NCI-H1930 (cell line): ENCODE measurements around the gene PLXNA2.

Experiments
- DNase-seq, 2 experiments: peaks; one replicate each; lab custom pipeline; 2025; lab: John Stamatoyannopoulos, UW

PLXNA2 gene

DNA sequence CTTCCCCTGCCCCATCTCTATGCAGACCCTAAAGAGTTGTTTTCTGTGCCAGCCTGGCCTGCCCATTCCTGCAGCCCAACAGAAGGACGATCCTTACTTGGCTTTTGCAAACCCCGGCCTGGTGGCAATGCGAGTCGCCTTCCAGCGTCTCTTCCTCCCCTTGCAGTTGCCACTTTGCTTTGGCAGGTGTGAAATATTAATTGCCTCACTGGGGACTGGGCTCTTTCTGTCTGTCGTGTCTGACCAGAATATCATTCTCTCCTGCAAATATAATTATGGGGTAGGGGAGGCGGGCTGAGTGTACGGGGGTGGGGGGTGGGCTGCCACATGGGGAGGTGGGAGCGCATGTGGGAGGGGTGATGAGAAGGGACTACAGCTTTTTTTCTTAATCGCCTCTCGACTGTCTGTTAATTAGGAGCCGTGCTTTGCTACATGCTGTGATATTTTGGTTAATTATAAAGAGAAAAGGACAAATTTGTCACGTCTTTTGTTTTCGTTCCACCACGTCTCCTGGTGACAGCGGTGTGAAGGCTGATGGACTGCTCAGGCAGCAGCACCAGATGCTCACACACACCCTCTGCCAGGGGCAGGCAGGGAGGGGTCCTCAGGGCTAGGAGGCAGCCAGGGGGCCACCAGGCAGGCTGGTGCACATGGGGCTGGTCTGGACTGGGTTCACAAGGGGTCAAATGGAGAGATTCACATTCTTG is 253.2 kb downstream of the PLXNA2 start:
- no peak for DNase-seq

DNA sequence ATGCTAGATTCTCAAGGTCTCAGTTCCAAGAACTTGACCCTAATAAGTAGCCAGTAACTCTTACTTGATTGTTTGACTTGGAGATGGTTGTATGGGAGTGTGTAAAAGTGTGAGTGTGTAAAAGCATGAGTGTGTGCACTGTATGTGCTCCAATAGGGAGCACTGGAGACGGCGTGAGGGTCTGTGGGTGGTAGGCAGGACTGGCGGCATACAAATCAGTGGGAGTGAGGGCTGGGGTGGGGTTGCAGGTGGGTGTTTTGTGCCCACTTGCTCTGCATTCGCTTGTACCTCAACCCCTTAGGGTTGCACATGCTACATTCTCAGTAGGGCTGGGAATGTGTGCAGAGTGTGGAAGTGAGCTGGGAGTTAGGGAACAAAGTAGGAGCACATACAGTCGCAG is 253.7 kb downstream of the PLXNA2 start:
- no peak for DNase-seq

DNA sequence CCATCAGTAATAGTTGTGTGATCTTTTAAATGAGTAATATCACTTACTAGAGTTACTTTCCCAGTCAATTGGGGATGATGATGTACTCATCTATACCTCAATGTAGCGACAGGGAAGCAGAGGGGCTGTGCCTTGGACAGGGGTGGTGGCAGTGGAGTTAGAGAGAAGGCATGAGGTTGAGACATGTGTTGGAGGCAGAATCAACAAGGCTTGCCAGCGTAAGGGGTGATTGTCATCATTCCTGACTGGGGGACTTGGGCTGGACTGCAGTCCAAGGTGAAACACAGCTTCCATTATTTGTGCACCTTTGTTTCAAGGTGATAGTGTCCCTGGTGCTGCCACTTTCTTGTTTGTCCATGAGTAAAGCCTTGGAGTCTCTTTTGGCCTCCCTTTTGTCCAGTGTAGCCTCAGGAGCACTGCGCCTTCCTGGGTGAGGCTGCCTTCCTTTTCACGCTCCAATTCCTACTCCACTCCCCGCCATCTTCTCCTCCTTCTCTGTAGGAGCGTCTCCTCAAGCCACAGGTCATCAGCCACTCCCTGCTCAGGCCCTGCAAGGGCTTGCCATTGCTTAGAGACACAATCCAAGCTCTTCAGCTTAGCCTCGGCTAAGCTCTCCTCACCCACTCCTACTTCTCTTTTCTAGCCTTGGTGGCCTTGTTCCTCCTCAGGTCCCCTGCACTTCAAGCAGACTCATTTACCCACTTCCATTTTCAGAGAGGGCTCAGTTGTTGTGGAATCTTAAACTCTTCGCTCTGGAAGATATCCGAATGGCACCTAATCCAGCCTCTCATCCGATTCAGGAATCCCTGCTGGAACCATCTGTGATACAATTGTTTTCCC is 255.6 kb downstream of the PLXNA2 start:
- no peak for DNase-seq

DNA sequence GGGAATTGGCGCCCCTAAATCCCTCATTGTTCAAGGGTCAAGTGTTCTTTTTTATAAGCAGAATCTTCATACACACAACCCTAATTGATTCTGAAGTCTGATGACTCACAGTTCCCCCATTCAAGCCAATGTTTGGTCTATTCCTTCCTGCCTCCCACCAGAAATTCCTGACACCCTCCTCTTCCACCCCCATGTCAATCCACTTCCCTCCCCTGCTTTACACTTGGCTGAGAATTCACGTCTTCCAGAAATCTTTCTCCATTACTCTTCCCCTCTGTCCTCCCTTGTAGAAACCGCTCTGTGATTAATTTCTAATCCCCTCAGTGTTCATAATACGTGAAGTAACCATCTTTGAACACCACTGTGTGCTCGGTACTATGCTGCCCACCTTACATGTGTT is 257.0 kb downstream of the PLXNA2 start:
- DNase-seq = no peak

DNA sequence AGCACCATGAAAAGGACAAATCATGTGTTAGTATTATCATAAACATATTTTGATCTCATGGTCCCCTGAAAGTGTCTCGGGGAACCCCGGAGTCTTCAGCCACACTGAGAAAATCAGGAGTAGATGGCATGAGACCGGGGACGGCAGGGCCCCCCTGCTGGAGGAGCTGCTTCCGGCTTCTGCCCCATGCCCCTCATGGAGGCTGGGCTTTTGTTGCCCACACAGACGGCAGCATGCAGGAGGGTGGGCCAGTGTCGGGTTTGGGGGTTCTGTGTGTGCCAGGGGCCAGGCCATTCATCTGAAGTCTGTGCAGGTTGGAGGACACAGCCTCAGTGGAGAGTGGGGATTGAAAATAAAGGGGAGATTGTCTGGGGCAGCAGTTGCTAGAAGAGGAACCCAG is 258.2 kb downstream of the PLXNA2 start:
- DNase-seq = no peak

DNA sequence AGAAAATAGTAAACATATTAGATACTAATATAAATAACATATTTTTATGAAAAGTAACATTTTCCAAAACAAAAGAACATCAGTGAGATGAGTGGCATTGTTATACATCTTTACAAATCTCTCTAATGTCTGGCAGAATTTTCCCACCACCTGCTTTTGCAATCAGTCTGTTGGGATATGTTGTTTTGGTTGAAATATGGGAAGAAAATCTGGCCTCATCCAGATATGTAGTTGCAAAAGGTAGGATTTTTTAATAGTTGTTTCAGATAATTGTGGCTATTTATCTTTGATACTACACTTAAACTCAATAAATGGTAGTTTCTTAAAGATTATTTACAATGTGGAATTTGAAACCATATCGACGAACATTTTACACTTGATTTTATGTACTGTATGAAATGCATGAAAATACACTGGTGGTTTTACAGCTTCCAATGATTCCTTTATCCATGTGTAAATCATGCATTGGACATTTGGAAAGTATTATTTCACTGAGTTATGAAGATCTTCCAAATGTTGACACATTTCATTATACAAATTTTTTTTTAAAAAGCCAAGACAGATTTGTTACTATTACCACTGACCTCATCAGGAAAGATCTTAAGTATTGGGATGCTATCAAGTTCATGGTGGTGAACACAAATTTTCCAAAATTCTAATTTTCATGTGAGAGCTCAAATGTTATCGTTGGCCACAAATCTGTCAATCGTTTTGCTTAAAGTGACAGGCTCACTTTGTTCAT is 259.2 kb downstream of the PLXNA2 start:
- no peak for DNase-seq

DNA sequence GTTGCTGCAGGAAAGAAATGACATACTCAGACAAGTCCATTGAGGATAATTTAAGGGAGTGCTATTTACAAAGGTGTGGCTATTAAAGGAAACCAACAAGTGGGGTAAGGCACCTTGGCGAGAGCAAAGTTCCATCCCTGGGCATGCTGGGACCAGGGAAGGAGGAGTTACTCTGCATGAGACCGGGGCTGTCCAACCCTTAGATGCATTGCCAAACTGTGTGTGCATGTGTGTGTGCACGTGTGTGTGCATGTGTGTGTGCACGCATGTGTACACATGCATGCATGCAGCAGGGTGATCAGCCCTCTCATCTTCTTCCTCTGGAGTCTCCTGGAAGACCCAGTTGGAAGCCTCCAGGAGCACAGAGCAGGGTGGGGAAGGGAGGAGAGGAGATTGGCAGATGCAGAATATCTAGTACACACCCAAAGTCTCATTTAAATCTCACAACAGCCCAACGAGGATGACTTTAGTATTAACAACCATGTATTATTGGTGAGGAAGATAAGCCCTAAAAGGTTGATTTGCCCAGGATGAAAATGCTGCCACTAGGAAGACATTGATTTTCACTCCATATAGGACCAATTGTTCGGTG is 261.0 kb downstream of the PLXNA2 start:
- no peak for DNase-seq

DNA sequence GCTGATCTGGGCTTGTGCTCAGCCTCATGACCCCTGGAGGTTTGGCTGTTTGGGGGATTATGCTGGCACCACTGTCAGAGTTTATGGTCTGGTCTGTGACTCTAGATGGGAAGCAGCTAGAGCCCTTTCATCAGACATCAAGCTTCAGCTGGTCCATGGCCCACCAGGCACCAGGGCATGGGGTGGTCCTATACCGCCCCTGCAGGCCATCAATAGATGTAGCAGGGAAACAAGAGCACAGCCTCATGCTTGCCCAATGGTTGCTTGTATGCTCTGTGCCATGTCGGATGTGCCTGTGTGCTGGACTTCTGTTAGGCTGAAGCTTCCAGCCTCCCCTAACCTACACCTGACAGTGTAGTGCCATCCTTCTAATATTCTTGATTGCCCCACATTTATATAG is 262.2 kb downstream of the PLXNA2 start:
- DNase-seq = peak in 1 of 2 experiments; percentile 4

DNA sequence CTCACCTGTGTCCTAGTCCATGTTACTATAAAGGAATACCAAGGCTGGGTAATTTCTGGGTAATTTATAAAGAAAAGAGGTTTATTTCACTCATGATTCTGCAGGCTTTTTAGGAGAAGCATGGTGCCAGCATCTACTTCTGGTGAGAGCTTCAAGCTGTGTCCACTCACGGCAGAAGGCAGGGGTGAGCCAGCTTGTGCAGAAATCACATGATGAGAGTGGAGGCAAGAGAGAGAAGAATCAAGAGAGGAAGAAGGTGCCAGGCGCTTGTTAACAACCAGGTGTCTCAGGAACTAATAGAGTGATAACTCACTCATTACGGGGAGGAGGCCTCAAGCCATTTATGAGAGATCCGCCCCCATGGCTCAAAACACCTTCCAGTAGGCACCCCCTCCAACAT is 265.7 kb downstream of the PLXNA2 start:
- DNase-seq = no peak

DNA sequence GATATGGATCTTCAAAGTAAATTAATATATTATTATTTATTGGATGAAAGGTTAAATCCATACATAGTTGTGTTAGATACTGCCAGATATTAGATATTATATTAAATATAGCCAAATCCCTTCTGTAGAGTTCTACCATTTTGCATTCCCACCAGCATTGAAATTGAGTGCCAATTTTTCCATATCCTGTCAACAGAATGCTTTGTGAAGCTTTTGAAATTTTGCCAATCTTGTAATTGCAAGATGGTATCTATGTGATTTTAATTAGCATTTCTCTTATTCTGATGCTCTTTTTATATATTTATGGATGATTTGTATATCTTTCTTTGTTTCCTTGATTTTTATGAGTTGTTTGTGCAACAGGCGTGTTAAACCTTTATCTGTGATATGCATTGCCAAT is 266.3 kb downstream of the PLXNA2 start:
- no peak for DNase-seq

DNA sequence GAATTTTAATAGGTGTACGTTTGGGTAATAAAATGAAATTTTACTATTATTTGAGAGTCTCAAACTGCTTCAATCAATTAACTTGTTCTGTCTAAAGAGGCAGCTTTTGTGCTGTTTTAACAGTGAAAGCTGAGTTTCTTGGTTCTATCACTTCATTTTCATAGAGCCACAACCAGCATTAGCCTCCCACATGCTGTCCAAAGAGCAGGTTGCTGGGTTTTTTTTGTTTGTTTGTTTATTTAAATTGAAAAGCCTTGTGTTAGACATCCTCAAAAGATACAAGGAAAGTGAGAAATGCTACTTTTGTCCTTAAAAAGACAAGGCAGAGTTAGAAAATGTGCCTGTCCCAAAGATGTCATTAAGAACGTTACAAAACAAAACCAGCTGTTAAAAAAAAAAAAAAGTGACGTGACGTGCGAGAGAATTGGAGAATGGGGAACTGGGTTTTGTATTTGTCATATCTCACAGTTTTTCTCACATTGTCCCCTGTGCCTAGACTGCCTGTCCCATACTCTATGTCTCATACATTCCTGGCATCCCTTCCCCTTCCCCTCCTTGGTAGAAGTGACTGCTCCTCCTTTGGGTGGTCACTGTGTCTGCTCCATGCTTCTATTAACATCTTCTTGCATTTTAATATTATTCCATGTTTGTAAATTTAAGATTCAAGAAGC is 270.2 kb downstream of the PLXNA2 start:
- DNase-seq = no peak

DNA sequence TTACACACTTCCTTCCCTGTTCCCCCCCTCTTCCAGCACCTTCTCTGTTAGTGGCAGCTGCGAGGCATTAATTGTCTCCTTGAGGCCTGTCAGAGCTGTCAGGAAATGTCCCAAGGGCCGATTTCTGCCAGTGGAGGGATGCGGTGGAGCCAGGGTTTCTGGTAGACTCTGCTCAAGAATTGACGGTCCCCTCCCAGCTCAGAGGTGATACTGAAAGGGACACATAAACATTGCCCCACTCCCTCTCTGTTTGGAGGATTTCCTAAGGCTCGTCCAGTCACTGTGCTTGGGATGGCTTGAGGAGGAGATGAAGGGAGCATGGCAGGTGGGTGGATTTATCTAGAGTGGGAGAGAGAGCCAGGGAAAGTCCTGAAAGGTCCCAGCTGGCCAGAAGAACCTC is 271.8 kb downstream of the PLXNA2 start:
- no peak for DNase-seq
